ENCODE data around the gene KPNA6.
A peak's percentile ranks its signal among the peaks of the same experiment; 100 is the strongest.

The KPNA6 gene

GRCh38 chr1:32068957-32069588 lies 38.8 kb upstream of the KPNA6 start:
- no peak for TF ChIP-seq CTCF (IDR thresholded peaks at IDR 0.05; ENCODE audit: control extremely low read depth, extremely low read depth, low read depth, missing control alignments)
- POLR2A ChIA-PET, result interaction anchor here (0.6 kb wide), 1 partner anchor 148 kb away, joined by 3 read pairs; no protein-coding TSS in a partner anchor
- DNase-seq (ENCODE audit: extremely low spot score), result no peak
- CTCF ChIA-PET, result no interaction called here

- POLR2A ChIA-PET, result interaction anchor here (0.6 to 2.1 kb wide), 3 partner anchors 10 to 165 kb away, joined by 3 to 13 read pairs (median 9); partner anchors contain the start of gene KPNA6
- TF ChIP-seq CTCF (IDR thresholded peaks at IDR 0.05; ENCODE audit: control extremely low read depth, extremely low read depth, low read depth, missing control alignments), result no peak
- CTCF ChIA-PET, result interaction anchor here (1.0 to 3.6 kb wide), 9 partner anchors 9 to 244 kb away, joined by 3 to 24 read pairs (median 9); partner anchors contain the start of gene KPNA6
- no peak for DNase-seq (ENCODE audit: extremely low spot score)
Observed at GRCh38 chr1:32071758-32072621, 35.9 kb upstream of the KPNA6 start.

DNA sequence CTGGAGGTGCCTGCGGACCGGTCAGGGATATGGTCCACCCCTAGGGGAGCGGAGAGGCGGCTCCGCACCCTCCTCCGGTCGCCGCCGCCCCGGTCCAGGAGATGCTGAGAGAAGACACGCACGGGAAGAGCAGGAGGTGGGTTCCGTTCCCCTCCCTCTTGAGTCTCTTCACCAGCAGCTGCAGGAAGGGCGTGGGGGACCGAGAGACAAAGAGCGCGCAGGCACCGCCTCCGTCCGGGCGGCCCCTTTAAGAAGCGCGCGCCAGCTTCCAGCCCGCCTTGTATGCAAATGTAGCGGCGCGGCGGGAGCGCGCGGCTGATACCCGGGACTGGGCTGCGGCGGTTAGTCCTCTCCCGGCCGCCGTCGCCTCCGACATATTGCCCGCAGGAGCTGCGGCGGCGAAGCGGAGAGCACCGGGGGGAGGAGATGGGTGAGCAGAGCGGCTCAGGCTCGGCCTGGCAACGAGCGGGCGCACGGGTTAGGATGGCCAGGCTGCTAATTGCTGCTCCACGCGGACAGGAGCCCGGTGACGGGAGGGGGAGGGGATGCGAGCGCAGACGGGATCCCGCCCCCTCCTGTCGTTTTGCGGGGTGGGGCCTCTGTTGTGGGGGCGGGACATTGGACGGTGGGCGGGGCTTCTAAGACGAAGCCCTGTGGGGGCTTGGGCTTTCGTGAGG lies 35.1 kb upstream of the KPNA6 start, which contains the start of gene TMEM39B:
TMEM39B (plus strand) TSS at position 318 of the 677 bp plus-strand sequence; CDS start at position 427, 109 bp downstream.
- ChIA-PET CTCF (interaction anchor here (0.8 to 3.6 kb wide), 16 partner anchors 8 to 176 kb away, joined by 3 to 24 read pairs (median 4); partner anchors contain the start of gene KPNA6), POLR2A (interaction anchor here (0.5 to 2.1 kb wide), 10 partner anchors 10 to 1112 kb away, joined by 3 to 13 read pairs (median 4); partner anchors contain the start of genes BSDC1, KPNA6 and MARCKSL1)
- DNase-seq (ENCODE audit: extremely low spot score), result peak; percentile 98
- no peak for TF ChIP-seq CTCF (IDR thresholded peaks at IDR 0.05; ENCODE audit: control extremely low read depth, extremely low read depth, low read depth, missing control alignments)

DNA sequence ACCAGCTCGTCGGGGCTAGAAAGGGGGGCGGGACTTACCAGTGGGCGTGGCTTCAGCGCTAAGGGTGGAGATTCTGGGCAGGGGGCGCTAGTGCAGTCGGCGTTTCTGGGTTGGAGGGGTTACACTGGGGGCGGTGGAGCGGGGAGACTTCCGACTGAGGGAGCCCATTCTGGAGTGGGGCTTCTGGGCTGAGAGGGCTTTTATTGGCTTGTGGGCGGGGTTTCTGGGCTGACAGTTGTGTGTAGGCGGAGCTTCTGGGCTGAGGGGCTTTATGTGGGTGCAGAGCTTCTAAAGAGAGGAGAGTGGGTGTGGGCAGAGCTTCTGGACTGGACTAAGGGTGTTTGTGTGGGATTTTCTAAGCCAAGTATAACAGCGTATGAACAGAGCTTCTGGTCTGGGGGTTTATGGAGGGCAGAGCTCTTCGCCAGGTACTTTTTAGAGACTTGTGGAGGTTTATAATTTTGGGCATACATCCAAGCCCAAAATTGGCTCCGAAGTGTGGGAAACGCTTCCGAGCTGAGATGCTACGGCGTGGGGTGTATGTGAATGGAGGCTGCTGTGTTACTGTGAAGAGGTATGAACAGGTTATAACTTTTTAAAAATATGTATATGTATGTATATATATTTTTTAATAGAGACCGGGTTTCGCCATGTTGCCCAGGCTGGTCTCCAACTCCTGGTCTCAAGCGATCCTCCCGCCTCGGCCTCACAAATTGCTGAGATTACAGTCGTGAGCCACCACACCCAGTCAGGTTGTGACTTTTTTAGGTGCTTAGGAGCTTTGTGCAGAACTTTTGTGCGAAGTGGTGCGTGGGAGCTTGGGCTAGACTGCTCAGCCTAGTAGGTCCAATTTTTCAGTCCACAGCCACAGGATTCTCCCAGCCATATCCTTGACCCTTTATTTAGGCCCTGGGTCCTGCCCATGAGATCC lies 34.3 kb upstream of the KPNA6 start:
- POLR2A ChIA-PET, result interaction anchor here (0.5 to 2.1 kb wide), 12 partner anchors 11 to 1113 kb away, joined by 3 to 13 read pairs (median 4); partner anchors contain the start of genes BSDC1, KPNA6 and MARCKSL1

GRCh38 chr1:32074841-32075240 lies 33.0 kb upstream of the KPNA6 start:
- POLR2A ChIA-PET, result interaction anchor here (0.6 kb wide), 1 partner anchor 284 kb away, joined by 3 read pairs; no protein-coding TSS in a partner anchor
- no peak for TF ChIP-seq CTCF (IDR thresholded peaks at IDR 0.05; ENCODE audit: control extremely low read depth, extremely low read depth, low read depth, missing control alignments)
- DNase-seq (ENCODE audit: extremely low spot score), result no peak
- CTCF ChIA-PET, result interaction anchor here (1.6 to 2.8 kb wide), 2 partner anchors 14 to 33 kb away, joined by 4 to 24 read pairs; partner anchors contain the start of gene KPNA6

More for the DNA sequence above, 34.3 kb upstream of the KPNA6 start:
- peak; percentile 28 for TF ChIP-seq CTCF (IDR thresholded peaks at IDR 0.05; ENCODE audit: control extremely low read depth, extremely low read depth, low read depth, missing control alignments)
- CTCF ChIA-PET, result interaction anchor here (0.8 to 3.6 kb wide), 17 partner anchors 8 to 175 kb away, joined by 3 to 24 read pairs (median 4); partner anchors contain the start of gene KPNA6
- DNase-seq (ENCODE audit: extremely low spot score), result no peak
